HepG2 (cell line): Measurements from ENCODE around the gene THY1.
"Not testable (repeated sequence)": the region's sequence is repeated elsewhere in the genome, so short reads cannot be mapped to it uniquely, and the experiment has no call there.

ENCODE experiments used
- ATF4 ChIP-seq, 2 experiments: fragments of 450-650 bp in 1 of 2; sonication (generic) in 1 of 2; formaldehyde crosslinking; IDR thresholded peaks; 2 replicates each; pipeline versions ENCODE4 v1.5.0 to v1.8.0; 2020 to 2022; ENCODE audit warnings: mild to moderate bottlenecking in 1 of 2, missing genetic modification reagents in 1 of 2
- CTCF ChIP-seq: sonication (generic); formaldehyde crosslinking; IDR thresholded peaks from 2 replicates; pipeline ENCODE4 v1.5.0; 2020; ENCODE audit warnings: mild to moderate bottlenecking, missing genetic modification reagents, moderate library complexity
- EZH2 ChIP-seq: conservative IDR thresholded peaks from 2 replicates; pipeline ENCODE4 v1.6.1; 2012; ENCODE audit warnings: mild to moderate bottlenecking, low read depth, low read length, moderate library complexity
- HCFC1 ChIP-seq: fragments of 150-350 bp; IDR thresholded peaks from 2 replicates; pipeline ENCODE4 v1.6.1; 2014; ENCODE audit warnings: low read depth, low read length
- MAFK ChIP-seq, 2 experiments: IDR thresholded peaks in 1 of 2; conservative IDR thresholded peaks in 1 of 2; 2 replicates each; pipeline ENCODE4 v1.6.1; 2011; ENCODE audit warnings: improper control_type of control experiment in 2 of 2, low read length in 2 of 2
- NFRKB ChIP-seq: fragments of 450-650 bp; IDR thresholded peaks from 2 replicates; pipeline ENCODE4 v1.6.1; 2017
- NR2F2 ChIP-seq: IDR thresholded peaks from 2 replicates; pipeline ENCODE4 v1.6.1; 2012; ENCODE audit warnings: low read depth, inconsistent platforms, borderline replicate concordance
- POLR2AphosphoS5 ChIP-seq: IDR thresholded peaks from 2 replicates; pipeline ENCODE4 v1.6.1; 2012; ENCODE audit warnings: low read depth, low read length
- RFX5 ChIP-seq: IDR thresholded peaks from 2 replicates; pipeline ENCODE4 v1.6.1; 2011; ENCODE audit warnings: low read depth, low read length, improper control_type of control experiment
- YY1 ChIP-seq: IDR thresholded peaks from 2 replicates; pipeline ENCODE4 v1.6.1; 2011; ENCODE audit warnings: low read length, low read depth, moderate library complexity, mild to moderate bottlenecking; ENCODE audit not compliant: insufficient read depth, insufficient replicate concordance
- ZBTB4 ChIP-seq: sonication (generic); formaldehyde crosslinking; IDR thresholded peaks from 2 replicates; pipeline ENCODE4 v1.4.0; 2020; ENCODE audit warnings: missing genetic modification reagents, mild to moderate bottlenecking, borderline replicate concordance
- ZNF234 ChIP-seq: sonication (generic); formaldehyde crosslinking; conservative IDR thresholded peaks from 2 replicates; pipeline ENCODE4 v1.5.1; 2020; ENCODE audit warnings: mild to moderate bottlenecking, missing genetic modification reagents
- ZNF34 ChIP-seq: sonication (generic); formaldehyde crosslinking; IDR thresholded peaks from 2 replicates; pipeline ENCODE4 v1.4.0; 2020; ENCODE audit warnings: mild to moderate bottlenecking, missing genetic modification reagents, borderline replicate concordance
- ZNF431 ChIP-seq: sonication (generic); formaldehyde crosslinking; IDR thresholded peaks from 2 replicates; pipeline ENCODE4 v1.9.0; 2022; ENCODE audit warnings: missing genetic modification reagents, low read depth, mild to moderate bottlenecking, borderline replicate concordance

GRCh38 chr11:119382513-119382912, 40.5 kb downstream of the THY1 start:
- not testable (repeated sequence) for TF ChIP-seq ZNF34; POLR2AphosphoS5; NR2F2; ZNF431 (CRISPR knock-in tag); HCFC1; RFX5; CTCF (CRISPR knock-in tag); MAFK (conservative IDR thresholded peaks at IDR 0.05 in 1 of 2, IDR thresholded peaks at IDR 0.05 in 1 of 2; ENCODE audit: low read length in 2 of 2); ATF4 (CRISPR knock-in tag; IDR thresholded peaks at IDR 0.05); ZNF234; NFRKB; ZBTB4; EZH2; YY1
